Measurements from ENCODE around the gene DZIP1. TPM values are rescaled to one million over a fixed set of nuclear protein-coding genes. Genes with fewer than 3 reads are reported as not detected.
A peak's percentile ranks its signal among the peaks of the same experiment; 100 is the strongest.
"Not testable (repeated sequence)": the region's sequence is repeated elsewhere in the genome, so short reads cannot be mapped to it uniquely, and the experiment has no call there.

The DZIP1 gene
- total and polyA plus RNA-seq, 3 experiments from 2014 or later, result 0.13 TPM; not detected in 2

DNA sequence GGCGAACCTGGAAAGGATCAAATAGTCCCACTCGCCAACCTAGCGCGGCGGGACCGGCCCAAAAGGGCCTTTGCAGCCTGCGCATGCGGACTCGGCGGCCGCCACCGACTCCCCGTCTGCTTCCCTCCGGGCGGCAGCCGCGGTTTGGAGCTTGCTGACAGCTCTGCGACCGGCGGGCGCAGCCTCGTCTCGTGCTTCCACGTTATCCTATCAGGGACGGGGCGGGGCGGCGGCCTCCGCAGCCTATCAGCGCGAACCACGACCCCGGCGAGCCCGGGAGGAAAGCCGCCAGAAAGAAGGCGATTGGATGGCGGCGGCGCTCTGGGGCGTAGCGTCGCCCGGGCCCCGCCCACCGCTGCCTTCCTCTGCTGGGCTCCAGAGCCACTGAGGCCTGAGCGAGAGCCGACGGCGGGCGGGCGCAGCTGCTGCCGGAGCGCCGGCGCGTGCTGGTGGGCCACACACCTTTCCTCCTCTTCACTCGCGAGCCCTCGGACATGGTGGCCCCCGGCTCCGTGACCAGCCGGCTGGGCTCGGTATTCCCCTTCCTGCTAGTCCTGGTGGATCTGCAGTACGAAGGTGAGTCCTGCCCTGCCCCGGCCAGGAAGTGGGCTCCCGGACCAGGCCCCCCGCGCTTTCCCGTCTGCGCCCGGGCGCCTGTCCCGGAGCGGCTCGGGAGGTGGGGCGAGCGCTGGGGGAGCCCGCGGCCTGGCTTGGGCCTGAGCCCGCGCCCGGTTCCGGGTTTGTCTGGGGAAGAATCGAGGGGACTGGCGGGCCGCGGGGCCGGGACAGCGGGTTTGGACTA, 32.5 kb upstream of the DZIP1 start, which contains the start of gene DNAJC3:
Gene DNAJC3 (plus strand): TSS at position 378 of the 802 bp plus-strand sequence. CDS start 117 bp downstream, at position 495.
- H3K4me1 Mint-ChIP-seq, result peaks cover 64 to 85% (median 72%) of the 10 kb centered on the region in 3 donors
- Histone ChIP-seq H3K27ac (ENCODE audit: low read depth, low read length) (peak within 1 kb of the TSS; percentile 83), H3K27me3 (ENCODE audit: insufficient read depth, low read length, poor library complexity, severe bottlenecking) (no peaks in the 10 kb centered on the region), H3K4me3 (ENCODE audit: low read length) (peak within 1 kb of the TSS; percentile 84), H3K4me1 (ENCODE audit: insufficient read depth, low read length) (peaks cover 32% of the 10 kb centered on the region), H3K9me3 (ENCODE audit: low read length) (peaks cover 1% of the 10 kb centered on the region), H3K36me3 (ENCODE audit: insufficient read depth, low read length) (no peaks in the 10 kb centered on the region)
- ChIA-PET POLR2A (interaction anchor here (1.3 kb wide), 1 partner anchor 1756 kb away, joined by 7 read pairs; no protein-coding TSS in a partner anchor), CTCF (no interaction called here)
- peak; percentile 98 to 99 (median 98) for DNase-seq
- peak within 1 kb of the TSS; percentile 93 to 99 (median 96) for H3K4me3 Mint-ChIP-seq
- peaks cover 6 to 22% (median 12%) of the 10 kb centered on the region in 3 donors for H3K36me3 Mint-ChIP-seq
- H3K9me3 Mint-ChIP-seq, result peaks cover 3 to 13% (median 5%) of the 10 kb centered on the region in 5 donors
- peaks cover 0 to 1% of the 10 kb centered on the region in 2 donors for H3K27me3 Mint-ChIP-seq
- H3K27ac Mint-ChIP-seq, result peak within 1 kb of the TSS; percentile 87 to 100 (median 96)

DNA sequence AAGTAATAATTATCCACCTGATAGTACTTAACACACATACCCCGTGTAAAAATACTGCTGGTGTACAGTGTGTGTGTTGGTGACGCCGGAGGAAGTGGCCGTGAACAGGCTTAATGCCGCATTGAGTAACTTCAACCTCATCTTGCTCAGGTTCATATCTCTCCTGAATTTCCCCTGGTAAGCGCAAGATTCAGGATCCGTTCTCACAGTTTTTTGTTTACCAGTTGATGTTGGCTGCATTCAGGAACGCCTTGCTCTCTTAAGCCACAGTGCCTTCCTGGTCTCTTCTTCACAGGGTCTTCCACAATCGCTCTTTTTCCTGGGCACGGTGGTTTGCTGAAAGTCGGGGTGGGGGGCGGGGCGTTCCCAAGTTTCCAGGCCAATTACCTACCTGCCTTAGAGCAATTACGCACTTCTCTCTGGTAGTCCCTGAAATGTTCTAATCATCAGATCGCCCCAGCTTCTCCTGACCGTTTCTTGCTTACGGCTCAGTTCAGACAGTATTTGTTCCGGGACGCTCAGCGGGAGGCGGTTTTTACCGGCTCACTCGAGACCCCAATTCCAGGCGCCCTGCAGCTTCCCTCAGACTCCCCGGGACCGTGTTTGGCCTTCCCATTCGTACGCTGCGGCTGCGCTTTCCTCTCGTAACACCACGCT, 31.7 kb upstream of the DZIP1 start:
- H3K4me3 ChIP-seq (ENCODE audit: low read length), result peak overlapping the region; percentile 84
- Mint-ChIP-seq H3K4me1 (peaks cover 59 to 77% (median 66%) of the 10 kb centered on the region in 3 donors), H3K4me3 (peak overlapping the region; percentile 93 to 99 (median 96)), H3K9me3 (peaks cover 4 to 20% (median 10%) of the 10 kb centered on the region in 5 donors), H3K27ac (peak overlapping the region; percentile 87 to 100 (median 96)), H3K36me3 (peaks cover 4 to 23% (median 12%) of the 10 kb centered on the region in 3 donors), H3K27me3 (peaks cover 0 to 1% of the 10 kb centered on the region in 2 donors)
- H3K4me1 ChIP-seq (ENCODE audit: insufficient read depth, low read length), result peaks cover 28% of the 10 kb centered on the region
- H3K27me3 ChIP-seq (ENCODE audit: insufficient read depth, low read length, poor library complexity, severe bottlenecking), result no peaks in the 10 kb centered on the region
- CTCF ChIA-PET, result no interaction called here
- peaks cover 5% of the 10 kb centered on the region for H3K9me3 ChIP-seq (ENCODE audit: low read length)
- H3K36me3 ChIP-seq (ENCODE audit: insufficient read depth, low read length), result no peaks in the 10 kb centered on the region
- POLR2A ChIA-PET, result interaction anchor here (0.5 to 1.3 kb wide), 2 partner anchors 1753 to 1757 kb away, joined by 3 to 7 read pairs; no protein-coding TSS in a partner anchor
- peak overlapping the region; percentile 83 for H3K27ac ChIP-seq (ENCODE audit: low read depth, low read length)
- peak in 4 of 5 donors; percentile 1 to 54 (median 30) for DNase-seq

DNA sequence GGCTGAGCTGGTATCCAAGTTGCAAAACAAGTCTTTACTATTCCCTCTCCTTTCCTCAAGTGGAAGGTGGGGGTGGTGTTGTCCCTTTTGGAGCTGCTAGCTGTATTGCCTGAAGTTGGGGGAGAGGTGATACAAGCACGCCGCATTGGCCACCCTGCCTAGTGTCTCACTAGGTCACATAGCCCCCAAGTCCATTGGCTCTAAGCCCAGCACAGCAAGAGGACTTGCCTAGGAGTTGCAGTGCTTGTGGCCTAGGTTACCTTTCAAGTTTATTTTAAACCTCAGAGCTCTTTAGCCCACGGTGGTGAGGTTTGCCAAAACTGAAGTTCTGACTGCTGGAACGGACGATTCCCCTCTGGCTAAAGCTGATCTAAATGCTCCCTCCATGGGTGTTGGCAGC, 27.1 kb upstream of the DZIP1 start:
- peaks cover 6 to 51% (median 8%) of the 10 kb centered on the region in 3 donors for H3K36me3 Mint-ChIP-seq
- CTCF ChIA-PET, result no interaction called here
- H3K9me3 ChIP-seq (ENCODE audit: low read length), result peaks cover 17% of the 10 kb centered on the region

DNA sequence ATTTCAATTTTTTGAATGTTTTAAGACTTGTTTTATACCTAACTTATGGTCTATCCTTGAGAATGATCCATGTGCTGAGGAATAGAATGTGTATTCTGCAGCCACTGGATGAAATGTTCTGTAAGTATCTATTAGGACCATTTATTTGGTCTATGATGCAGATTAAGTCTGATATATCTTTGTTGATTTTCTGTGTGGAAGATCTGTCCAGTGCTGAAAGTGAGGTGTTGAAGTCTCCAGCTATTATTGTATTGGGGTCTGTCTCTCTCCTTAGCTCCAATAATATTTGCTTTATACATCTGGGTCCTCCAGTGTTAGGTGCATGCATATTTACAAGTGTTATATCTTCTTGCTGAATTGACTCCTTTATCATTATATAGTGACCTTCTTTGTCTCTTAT, 22.7 kb upstream of the DZIP1 start:
- H3K4me3 Mint-ChIP-seq; CTCF ChIA-PET; H3K27ac Mint-ChIP-seq; POLR2A ChIA-PET; H3K36me3 ChIP-seq (ENCODE audit: insufficient read depth, low read length); H3K4me3 ChIP-seq (ENCODE audit: low read length); H3K27ac ChIP-seq (ENCODE audit: low read depth, low read length); H3K27me3 ChIP-seq (ENCODE audit: insufficient read depth, low read length, poor library complexity, severe bottlenecking); H3K4me1 ChIP-seq (ENCODE audit: insufficient read depth, low read length); H3K4me1 Mint-ChIP-seq; DNase-seq: not testable (repeated sequence)
- peaks cover 17% of the 10 kb centered on the region for H3K9me3 ChIP-seq (ENCODE audit: low read length)
- H3K27me3 Mint-ChIP-seq, result peaks cover 5 to 18% of the 10 kb centered on the region in 2 donors
- peaks cover 55 to 79% (median 77%) of the 10 kb centered on the region in 5 donors for H3K9me3 Mint-ChIP-seq
- H3K36me3 Mint-ChIP-seq, result peaks cover 2 to 38% (median 3%) of the 10 kb centered on the region in 3 donors

More for the DNA sequence above, 27.1 kb upstream of the DZIP1 start:
- H3K4me3 ChIP-seq (ENCODE audit: low read length), result no peak overlapping the region
- H3K36me3 ChIP-seq (ENCODE audit: insufficient read depth, low read length), result no peaks in the 10 kb centered on the region
- DNase-seq, result no peak
- no peak overlapping the region for H3K4me3 Mint-ChIP-seq
- no peaks in the 10 kb centered on the region for H3K27me3 ChIP-seq (ENCODE audit: insufficient read depth, low read length, poor library complexity, severe bottlenecking)
- H3K27ac ChIP-seq (ENCODE audit: low read depth, low read length), result no peak overlapping the region
- no peaks in the 10 kb centered on the region for H3K4me1 ChIP-seq (ENCODE audit: insufficient read depth, low read length)
- no peak overlapping the region for H3K27ac Mint-ChIP-seq
- H3K4me1 Mint-ChIP-seq, result peaks cover 25 to 38% (median 29%) of the 10 kb centered on the region in 3 donors
- H3K9me3 Mint-ChIP-seq, result peaks cover 35 to 64% (median 50%) of the 10 kb centered on the region in 5 donors
- POLR2A ChIA-PET, result no interaction called here
- peaks cover 0 to 3% of the 10 kb centered on the region in 2 donors for H3K27me3 Mint-ChIP-seq

DNA sequence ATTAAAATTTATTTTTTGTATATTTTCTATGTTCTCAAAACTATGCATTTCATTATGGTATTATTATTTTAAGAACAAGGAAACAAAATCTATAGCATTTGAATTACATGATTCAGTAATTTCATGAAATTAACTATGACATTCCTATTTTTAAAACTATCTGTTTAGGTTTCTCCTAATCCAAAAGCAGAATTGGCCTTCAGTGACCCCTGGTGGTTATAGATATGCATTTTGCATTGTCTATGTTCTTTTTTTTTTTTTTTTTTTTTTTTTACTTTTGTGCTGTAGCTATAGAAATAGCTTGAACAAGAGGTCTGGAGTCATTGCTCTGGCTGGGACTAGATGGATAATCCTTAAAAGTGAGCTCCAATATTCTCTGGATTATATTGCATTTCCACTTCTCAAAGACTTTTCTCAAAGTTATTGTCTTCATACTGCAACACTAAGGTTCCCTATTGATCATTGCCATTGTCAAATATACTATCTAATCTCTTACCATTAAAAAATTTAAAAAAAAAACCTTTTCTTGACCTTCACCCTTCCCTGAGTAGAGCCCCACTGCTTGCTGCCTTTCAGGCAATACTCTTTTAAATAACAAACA, 16.6 kb upstream of the DZIP1 start:
- H3K4me3 Mint-ChIP-seq, result no peak overlapping the region

DNA sequence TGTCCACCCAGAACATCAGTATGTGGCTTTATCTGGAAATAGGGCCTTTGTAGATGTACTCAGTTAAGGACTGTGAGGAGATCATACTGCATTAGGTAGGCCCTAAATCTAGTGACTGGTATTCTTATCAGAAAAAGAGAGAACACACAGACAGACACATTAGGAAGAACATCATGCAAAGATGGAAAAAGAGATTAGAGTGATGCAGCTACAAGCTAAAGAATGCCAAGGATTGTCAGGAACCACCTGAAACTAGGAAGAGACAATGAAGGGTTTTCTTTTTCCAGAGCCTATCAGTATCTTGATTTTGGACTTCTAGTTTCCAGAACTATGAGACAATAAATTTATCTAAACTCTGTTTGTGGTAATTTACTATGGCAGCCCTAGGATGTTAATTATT, 15.0 kb upstream of the DZIP1 start:
- H3K27me3 ChIP-seq (ENCODE audit: insufficient read depth, low read length, poor library complexity, severe bottlenecking), result peaks cover 4% of the 10 kb centered on the region
- peaks cover 0 to 4% (median 1%) of the 10 kb centered on the region in 3 donors for H3K36me3 Mint-ChIP-seq
- no peaks in the 10 kb centered on the region for H3K4me1 ChIP-seq (ENCODE audit: insufficient read depth, low read length)
- no peak for DNase-seq
- H3K9me3 Mint-ChIP-seq, result peaks cover 4 to 12% (median 10%) of the 10 kb centered on the region in 5 donors
- H3K4me3 ChIP-seq (ENCODE audit: low read length), result no peak overlapping the region
- H3K27ac Mint-ChIP-seq, result no peak overlapping the region
- H3K36me3 ChIP-seq (ENCODE audit: insufficient read depth, low read length), result no peaks in the 10 kb centered on the region
- H3K27me3 Mint-ChIP-seq, result peaks cover 9 to 29% of the 10 kb centered on the region in 2 donors
- no peak overlapping the region for H3K27ac ChIP-seq (ENCODE audit: low read depth, low read length)
- POLR2A ChIA-PET, result no interaction called here
- CTCF ChIA-PET, result interaction anchor here (0.6 kb wide), 1 partner anchor 278 kb away, joined by 3 read pairs; no protein-coding TSS in a partner anchor
- H3K4me3 Mint-ChIP-seq, result no peak overlapping the region
- no peaks in the 10 kb centered on the region for H3K4me1 Mint-ChIP-seq
- H3K9me3 ChIP-seq (ENCODE audit: low read length), result no peaks in the 10 kb centered on the region

More for the DNA sequence above, 16.6 kb upstream of the DZIP1 start:
- Histone ChIP-seq H3K27me3 (ENCODE audit: insufficient read depth, low read length, poor library complexity, severe bottlenecking) (peaks cover 4% of the 10 kb centered on the region), H3K4me3 (ENCODE audit: low read length) (no peak overlapping the region), H3K36me3 (ENCODE audit: insufficient read depth, low read length) (no peaks in the 10 kb centered on the region), H3K4me1 (ENCODE audit: insufficient read depth, low read length) (no peaks in the 10 kb centered on the region), H3K27ac (ENCODE audit: low read depth, low read length) (no peak overlapping the region), H3K9me3 (ENCODE audit: low read length) (no peaks in the 10 kb centered on the region)
- Mint-ChIP-seq H3K27ac (no peak overlapping the region), H3K4me1 (no peaks in the 10 kb centered on the region), H3K36me3 (peaks cover 0 to 4% (median 1%) of the 10 kb centered on the region in 3 donors), H3K27me3 (peaks cover 6 to 29% of the 10 kb centered on the region in 2 donors), H3K9me3 (peaks cover 18 to 27% (median 24%) of the 10 kb centered on the region in 5 donors)
- DNase-seq, result peak in 1 of 5 donors; percentile 13
- ChIA-PET CTCF (interaction anchor here (0.8 to 1.8 kb wide), 4 partner anchors 9 to 173 kb away, joined by 3 to 4 read pairs (median 4); no protein-coding TSS in a partner anchor), POLR2A (no interaction called here)

DNA sequence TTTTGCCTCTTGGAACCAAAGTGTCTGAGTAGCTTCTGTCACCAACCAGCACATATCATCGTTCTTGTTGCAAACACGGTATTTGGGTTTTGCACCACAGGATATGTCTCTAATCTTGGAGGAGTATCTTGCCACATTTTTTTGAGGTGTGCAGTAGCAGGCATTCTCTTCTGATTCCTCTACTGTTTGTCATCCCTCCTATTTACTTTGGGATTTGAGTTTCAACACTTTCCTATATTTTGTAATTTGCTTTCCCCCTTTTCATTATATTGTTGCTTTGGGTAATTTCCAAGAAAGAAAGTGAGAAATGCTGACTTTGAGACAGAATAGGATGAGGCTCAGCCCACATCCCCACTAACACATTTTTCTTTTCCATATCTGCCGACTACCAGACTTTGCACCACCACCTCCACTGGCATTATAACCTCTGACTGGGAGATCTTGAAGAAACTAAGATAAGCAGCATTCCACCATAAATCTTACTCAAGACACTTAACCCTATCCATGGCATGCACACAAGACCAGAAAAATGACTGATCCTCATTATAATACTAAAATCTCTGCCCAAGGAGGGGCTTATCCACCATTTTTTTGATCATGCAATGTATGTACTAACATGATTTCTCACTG, 12.0 kb upstream of the DZIP1 start:
- ChIA-PET POLR2A (no interaction called here), CTCF (no interaction called here)
- H3K36me3 ChIP-seq (ENCODE audit: insufficient read depth, low read length), result no peaks in the 10 kb centered on the region
- H3K4me3 ChIP-seq (ENCODE audit: low read length), result no peak overlapping the region
- Mint-ChIP-seq H3K9me3 (no peaks in the 10 kb centered on the region), H3K27me3 (peaks cover 3 to 10% of the 10 kb centered on the region in 2 donors), H3K4me3 (no peak overlapping the region), H3K36me3 (no peaks in the 10 kb centered on the region), H3K27ac (no peak overlapping the region), H3K4me1 (no peaks in the 10 kb centered on the region)
- no peaks in the 10 kb centered on the region for H3K9me3 ChIP-seq (ENCODE audit: low read length)
- no peaks in the 10 kb centered on the region for H3K4me1 ChIP-seq (ENCODE audit: insufficient read depth, low read length)
- H3K27me3 ChIP-seq (ENCODE audit: insufficient read depth, low read length, poor library complexity, severe bottlenecking), result peaks cover 4% of the 10 kb centered on the region
- no peak overlapping the region for H3K27ac ChIP-seq (ENCODE audit: low read depth, low read length)
- DNase-seq, result no peak
